Cardiac muscle cell (in vitro differentiated cells and primary cell): ENCODE measurements around the gene GFI1B. TPM values are rescaled to one million over a fixed set of nuclear protein-coding genes. Genes with fewer than 3 reads are reported as not detected.
"Not testable (repeated sequence)": the region's sequence is repeated elsewhere in the genome, so short reads cannot be mapped to it uniquely, and the experiment has no call there.

Source experiments
- DNase-seq, 2 donors: peaks; one replicate each; pipeline versions ENCODE4 v3.0.0 to v3.0.0-alpha.2; 2010 to 2017; ENCODE audit warnings: low read depth in 1 of 2, low spot score in 1 of 2
- H3K27ac ChIP-seq: fragments of 200-600 bp; sonication (generic); 2 replicates; pipeline ENCODE4 v1.5.1; 2016
- H3K27me3 ChIP-seq: fragments of 200-600 bp; sonication (generic); 2 replicates; pipeline ENCODE4 v1.6.0; 2016; ENCODE audit warnings: control low read depth
- H3K36me3 ChIP-seq: fragments of 200-600 bp; sonication (generic); 2 replicates; pipeline ENCODE4 v1.5.1; 2016; ENCODE audit warnings: control low read depth
- H3K4me1 ChIP-seq: fragments of 200-600 bp; sonication (generic); 2 replicates; pipeline ENCODE4 v1.8.1; 2017; ENCODE audit warnings: low read depth, mild to moderate bottlenecking, mixed run types
- H3K4me3 ChIP-seq: fragments of 200-600 bp; sonication (generic); 2 replicates; pipeline ENCODE4 v1.5.1; 2016; ENCODE audit warnings: mild to moderate bottlenecking
- H3K9me3 ChIP-seq: fragments of 200-600 bp; sonication (generic); 2 replicates; pipeline ENCODE4 v1.5.1; 2017; ENCODE audit warnings: low read depth, mild to moderate bottlenecking, control low read depth
- CTCF ChIP-seq: IDR thresholded peaks from 2 replicates; pipeline ENCODE4 v1.5.1; 2012; ENCODE audit warnings: low read depth, mild to moderate bottlenecking, low read length
- polyA plus RNA-seq: library from polyadenylated mRNA; unstranded; fragments of >200 nt; fragmentation: Nextera tagmentation; extraction: Ambion mirVana; gene quantifications from 2 replicates; pipeline ENCODE4 v1.2.1, GENCODE V29; 2016
- total RNA-seq: library from RNA; depleted of rRNA; stranded (reverse); fragments of >200 nt; gene quantifications from 2 replicates; pipeline ENCODE4 v1.2.3, GENCODE V29; 2016

GFI1B gene
- total and polyA plus RNA-seq, 2 experiments from 2014 or later: 0.06 TPM; not detected in 1

- Histone ChIP-seq H3K27ac (no peak overlapping the region), H3K27me3 (no peaks in the 10 kb centered on the region), H3K9me3 (no peaks in the 10 kb centered on the region), H3K36me3 (no peaks in the 10 kb centered on the region), H3K4me1 (no peaks in the 10 kb centered on the region), H3K4me3 (no peak overlapping the region)
- no peak for TF ChIP-seq CTCF
- peak in 1 of 2 donors; percentile 49 for DNase-seq
These were observed 16.1 kb downstream of the GFI1B start for GRCh38 chr9:132994410-132995120.

GRCh38 chr9:132995121-132995420, 16.6 kb downstream of the GFI1B start:
- Histone ChIP-seq H3K4me1 (no peaks in the 10 kb centered on the region), H3K27ac (no peak overlapping the region), H3K9me3 (no peaks in the 10 kb centered on the region), H3K36me3 (no peaks in the 10 kb centered on the region), H3K4me3 (no peak overlapping the region), H3K27me3 (no peaks in the 10 kb centered on the region)
- TF ChIP-seq CTCF: no peak
- no peak for DNase-seq

- Histone ChIP-seq H3K27me3 (no peaks in the 10 kb centered on the region), H3K4me1 (no peaks in the 10 kb centered on the region), H3K9me3 (no peaks in the 10 kb centered on the region), H3K27ac (no peak overlapping the region), H3K36me3 (no peaks in the 10 kb centered on the region), H3K4me3 (no peak overlapping the region)
- TF ChIP-seq CTCF: no peak
- no peak for DNase-seq
These were observed 17.4 kb downstream of the GFI1B start for GRCh38 chr9:132995879-132996278.

- TF ChIP-seq CTCF: no peak
- DNase-seq: no peak
- H3K4me1 ChIP-seq: no peaks in the 10 kb centered on the region
- no peaks in the 10 kb centered on the region for H3K36me3 ChIP-seq
- no peak overlapping the region for H3K27ac ChIP-seq
- H3K9me3 ChIP-seq: no peaks in the 10 kb centered on the region
- H3K4me3 ChIP-seq: no peak overlapping the region
- H3K27me3 ChIP-seq: no peaks in the 10 kb centered on the region
These were observed 18.0 kb downstream of the GFI1B start for GRCh38 chr9:132996526-132996925.

- DNase-seq: peak in 1 of 2 donors; percentile 71
- H3K9me3 ChIP-seq: no peaks in the 10 kb centered on the region
- TF ChIP-seq CTCF: no peak
- H3K4me1 ChIP-seq: no peaks in the 10 kb centered on the region
- no peaks in the 10 kb centered on the region for H3K27me3 ChIP-seq
- no peaks in the 10 kb centered on the region for H3K36me3 ChIP-seq
- H3K27ac ChIP-seq: no peak overlapping the region
- H3K4me3 ChIP-seq: no peak overlapping the region
These were observed 19.1 kb downstream of the GFI1B start for GRCh38 chr9:132997591-132997990.

- not testable (repeated sequence) for H3K4me1 ChIP-seq, H3K36me3 ChIP-seq, H3K9me3 ChIP-seq, H3K27ac ChIP-seq, H3K4me3 ChIP-seq, DNase-seq, H3K27me3 ChIP-seq
These were observed 19.7 kb downstream of the GFI1B start for GRCh38 chr9:132998221-132998620.
